GM23338 (cell line): ENCODE results near the gene SPECC1L. TPM values are rescaled to one million over a fixed set of nuclear protein-coding genes. Genes with fewer than 3 reads are reported as not detected.
"Not testable (repeated sequence)": the region's sequence is repeated elsewhere in the genome, so short reads cannot be mapped to it uniquely, and the experiment has no call there.

ENCODE experiments used
- ATAC-seq: fragments of 200-7000 bp; cut with Tn5 transposase; 3 replicates; pipeline ENCODE4 v1.9.1; 2020
- DNase-seq: peaks from one replicate; pipeline ENCODE4 v3.0.0-alpha.2; 2015; ENCODE audit warnings: low spot score
- H2AFZ ChIP-seq: fragments of 200-600 bp; sonication (generic); 2 replicates; pipeline ENCODE4 v1.8.0; 2016; ENCODE audit warnings: antibody characterized with exemption, mild to moderate bottlenecking, moderate library complexity
- H3F3A ChIP-seq: fragments of 200-600 bp; sonication (generic); replicated peaks from 2 replicates; pipeline ENCODE4 v1.8.0; 2017; ENCODE audit warnings: antibody characterized with exemption, mixed run types, low read depth
- H3K27ac ChIP-seq: fragments of 200-600 bp; sonication (generic); 2 replicates; pipeline ENCODE4 v1.6.1; 2016; ENCODE audit warnings: low read depth
- H3K27me3 ChIP-seq: fragments of 200-600 bp; sonication (generic); 2 replicates; pipeline ENCODE4 v1.8.0; 2016; ENCODE audit warnings: mild to moderate bottlenecking, mixed run types, moderate library complexity; ENCODE audit not compliant: insufficient read depth
- H3K36me3 ChIP-seq: fragments of 200-600 bp; sonication (generic); 2 replicates; pipeline ENCODE4 v1.8.0; 2016; ENCODE audit warnings: mild to moderate bottlenecking; ENCODE audit not compliant: insufficient read depth
- H3K4me1 ChIP-seq: fragments of 200-600 bp; sonication (generic); 2 replicates; pipeline ENCODE4 v1.8.0; 2016; ENCODE audit warnings: mild to moderate bottlenecking, moderate library complexity; ENCODE audit not compliant: insufficient read depth
- H3K4me2 ChIP-seq: fragments of 200-600 bp; sonication (generic); 2 replicates; pipeline ENCODE4 v1.7.1; 2017; ENCODE audit warnings: mixed run types
- H3K4me3 ChIP-seq: fragments of 200-600 bp; sonication (generic); 2 replicates; pipeline ENCODE4 v1.6.1; 2016; ENCODE audit warnings: mixed run types
- H3K79me2 ChIP-seq: fragments of 200-600 bp; sonication (generic); replicated peaks from 2 replicates; pipeline ENCODE4 v1.8.0; 2017; ENCODE audit warnings: mild to moderate bottlenecking; ENCODE audit not compliant: insufficient read depth
- H3K9me2 ChIP-seq: fragments of 200-600 bp; sonication (generic); 2 replicates; pipeline ENCODE4 v1.8.0; 2017; ENCODE audit not compliant: insufficient read depth
- H4K20me1 ChIP-seq: fragments of 200-600 bp; sonication (generic); replicated peaks from 2 replicates; pipeline ENCODE4 v1.8.0; 2017; ENCODE audit warnings: mild to moderate bottlenecking; ENCODE audit not compliant: insufficient read depth
- H3K27ac Mint-ChIP-seq: 2 replicates; pipeline ENCODE4 v1.8.0; 2020; ENCODE audit warnings: inconsistent platforms, mild to moderate bottlenecking, moderate library complexity, mixed read lengths
- H3K27me3 Mint-ChIP-seq: 3 replicates; pipeline ENCODE4 v1.8.0; 2022; ENCODE audit warnings: low read depth, mild to moderate bottlenecking, moderate library complexity, mixed read lengths, inconsistent platforms; ENCODE audit not compliant: insufficient read depth, poor library complexity
- H3K36me3 Mint-ChIP-seq: 3 replicates; pipeline ENCODE4 v1.8.0; 2021; ENCODE audit warnings: low read depth, mild to moderate bottlenecking, inconsistent platforms, moderate library complexity, mixed read lengths
- H3K4me1 Mint-ChIP-seq: 3 replicates; pipeline ENCODE4 v1.8.0; 2020; ENCODE audit warnings: mild to moderate bottlenecking, inconsistent platforms, mixed read lengths
- H3K4me3 Mint-ChIP-seq: 3 replicates; pipeline ENCODE4 v1.8.0; 2021; ENCODE audit warnings: moderate library complexity, mild to moderate bottlenecking, inconsistent platforms, mixed read lengths
- H3K9me3 Mint-ChIP-seq: 3 replicates; pipeline ENCODE4 v1.8.0; 2020; ENCODE audit warnings: moderate library complexity, mild to moderate bottlenecking, inconsistent platforms, mixed read lengths
- CTCF ChIP-seq, 2 experiments: fragments of 200-600 bp in 1 of 2; sonication (generic) in 1 of 2; conservative IDR thresholded peaks; 2 replicates each; pipeline versions ENCODE4 v1.5.1 to v1.6.1; 2016 to 2017; ENCODE audit warnings: antibody characterized with exemption in 2 of 2, low read depth in 2 of 2, mild to moderate bottlenecking in 2 of 2, moderate library complexity in 1 of 2
- JUNB ChIP-seq: IDR thresholded peaks from one replicate; pipeline ENCODE4 v1.6.1; 2016; ENCODE audit warnings: antibody characterized with exemption; ENCODE audit not compliant: unreplicated experiment
- polyA plus RNA-seq: library from polyadenylated mRNA; unstranded; fragments of >200 nt; fragmentation: Nextera tagmentation; extraction: Ambion mirVana; gene quantifications from 2 replicates; pipeline ENCODE4 v1.2.1, GENCODE V29; 2016
- total RNA-seq: library from RNA; depleted of rRNA; stranded (reverse); fragments of >200 nt; shearing (Covaris generic); gene quantifications from 2 replicates; pipeline ENCODE4 v1.2.3, GENCODE V29; 2014

The SPECC1L gene
- total and polyA plus RNA-seq, 2 experiments from 2014 or later, result 24.3 to 44.7 TPM

DNA sequence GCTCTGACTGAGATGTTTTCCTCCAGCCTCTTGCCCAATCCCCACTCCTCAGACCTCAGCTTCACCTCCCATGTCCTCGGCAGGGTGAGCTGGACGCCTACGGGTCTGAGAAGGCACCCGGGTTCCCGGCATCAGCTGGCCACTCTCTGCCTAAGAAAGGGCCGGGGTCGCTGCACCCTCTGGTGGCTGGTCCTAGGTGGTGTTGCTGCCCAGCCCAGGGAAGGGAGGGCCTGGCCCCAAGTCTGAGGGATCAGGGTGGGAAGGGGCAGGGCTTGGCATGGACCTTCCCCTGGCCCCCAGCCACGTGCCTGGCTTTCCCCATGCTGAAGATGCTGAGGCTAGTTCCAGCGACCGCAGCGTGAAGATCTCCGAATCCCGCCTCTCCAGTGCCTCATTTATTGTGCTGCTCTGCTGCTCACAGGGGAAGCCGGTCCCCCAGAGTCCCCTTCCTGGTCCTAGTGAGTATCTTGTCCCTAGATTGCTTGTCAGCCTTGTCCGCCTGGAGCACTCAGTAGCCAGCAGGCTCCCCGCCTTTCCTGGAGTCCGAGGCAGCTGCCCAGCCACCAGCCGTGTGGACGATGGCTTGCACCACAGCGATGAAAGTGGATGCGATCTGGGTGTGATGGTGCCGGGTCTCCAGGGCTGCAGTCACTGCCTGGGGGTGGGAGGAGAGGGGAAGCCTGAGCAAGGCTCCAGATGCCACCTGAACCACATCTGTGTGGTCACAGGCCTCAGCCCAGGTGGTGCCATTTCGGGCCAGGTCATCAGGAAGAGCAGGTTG, 22.9 kb upstream of the SPECC1L start:
- ATAC-seq, result peak; percentile 100
- Histone ChIP-seq H3K27me3 (no peaks in the 10 kb centered on the region), H3F3A (no peaks in the 10 kb centered on the region), H3K4me1 (no peaks in the 10 kb centered on the region), H4K20me1 (no peaks in the 10 kb centered on the region), H3K36me3 (no peaks in the 10 kb centered on the region), H3K9me2 (no peaks in the 10 kb centered on the region), H3K4me2 (no peak overlapping the region), H3K27ac (no peak overlapping the region), H3K4me3 (no peak overlapping the region), H3K79me2 (no peaks in the 10 kb centered on the region), H2AFZ (no peak overlapping the region)
- DNase-seq, result peak; percentile 91
- Mint-ChIP-seq H3K27me3 (peaks cover 10% of the 10 kb centered on the region), H3K4me3 (no peak overlapping the region), H3K36me3 (no peaks in the 10 kb centered on the region), H3K27ac (no peak overlapping the region), H3K9me3 (no peaks in the 10 kb centered on the region), H3K4me1 (peaks cover 11% of the 10 kb centered on the region)
- TF ChIP-seq JUNB (no peak), CTCF (conservative IDR thresholded peaks at IDR 0.05; ENCODE audit: low read depth in 2 of 2) (peak; percentile 70 to 97)

DNA sequence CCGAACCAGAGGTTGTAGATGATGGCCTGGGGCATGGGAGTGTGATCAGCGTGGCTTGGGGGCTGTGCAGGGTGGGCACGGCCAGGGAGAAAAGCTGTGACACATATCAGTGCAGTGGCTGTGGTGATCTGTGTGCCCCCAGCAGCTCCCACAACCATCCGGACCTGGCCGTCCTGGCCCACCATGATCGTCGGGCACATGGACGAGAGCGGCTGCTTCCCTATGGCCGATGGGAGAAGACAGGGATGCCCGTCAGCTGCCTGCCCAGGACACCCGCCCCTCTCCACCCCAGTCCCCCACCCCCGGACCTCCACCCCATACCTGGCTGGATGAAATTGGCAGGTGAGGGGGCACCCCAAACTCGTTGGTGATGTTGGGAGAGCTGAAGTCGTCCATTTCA, 22.0 kb upstream of the SPECC1L start:
- DNase-seq, H3F3A ChIP-seq, H3K9me3 Mint-ChIP-seq, H3K4me1 ChIP-seq, H4K20me1 ChIP-seq, H3K36me3 Mint-ChIP-seq, H3K36me3 ChIP-seq, H3K27me3 ChIP-seq, H3K4me1 Mint-ChIP-seq, H3K4me3 Mint-ChIP-seq, H3K79me2 ChIP-seq, H3K9me2 ChIP-seq, ATAC-seq, H3K27me3 Mint-ChIP-seq, H3K4me3 ChIP-seq, H3K27ac ChIP-seq, H2AFZ ChIP-seq, H3K4me2 ChIP-seq, H3K27ac Mint-ChIP-seq: not testable (repeated sequence)

GRCh38 chr22:24249413-24249812, 21.2 kb upstream of the SPECC1L start:
- H3K27me3 ChIP-seq, H3K36me3 ChIP-seq, H3K4me1 Mint-ChIP-seq, H3K4me2 ChIP-seq, H3K4me1 ChIP-seq, H3K36me3 Mint-ChIP-seq, H2AFZ ChIP-seq, ATAC-seq, H3K27me3 Mint-ChIP-seq, H3K9me3 Mint-ChIP-seq, H3K27ac Mint-ChIP-seq, H3K79me2 ChIP-seq, H4K20me1 ChIP-seq, H3F3A ChIP-seq, H3K27ac ChIP-seq, DNase-seq, H3K4me3 ChIP-seq, H3K9me2 ChIP-seq, H3K4me3 Mint-ChIP-seq: not testable (repeated sequence)

DNA sequence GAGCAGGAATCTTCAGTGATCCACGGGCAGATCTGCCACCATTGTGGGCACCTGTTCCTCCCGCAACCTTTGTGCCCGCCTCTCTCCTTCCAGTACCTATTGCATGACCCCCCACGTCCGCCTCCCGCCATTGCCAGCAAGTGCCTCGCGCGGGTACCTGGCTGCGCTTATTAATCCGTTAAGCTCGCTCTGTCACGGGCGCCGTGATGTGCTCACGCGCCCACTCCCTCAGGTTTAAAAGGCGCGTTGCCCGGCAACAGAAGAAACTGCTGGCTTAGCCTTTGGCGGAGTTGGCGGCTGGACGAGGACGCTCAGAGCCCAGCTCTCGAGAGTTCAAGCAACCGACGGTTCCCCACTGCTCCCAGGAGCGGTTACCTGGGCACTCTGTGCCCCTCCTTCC, 19.3 kb upstream of the SPECC1L start:
- DNase-seq, ATAC-seq, H3K27ac Mint-ChIP-seq, H3K27ac ChIP-seq, H3K36me3 Mint-ChIP-seq, H3K4me3 Mint-ChIP-seq, H3K27me3 ChIP-seq, H3K4me1 Mint-ChIP-seq, H3K4me1 ChIP-seq, H3K79me2 ChIP-seq, H3K27me3 Mint-ChIP-seq, H3K9me2 ChIP-seq, H2AFZ ChIP-seq, H3K4me2 ChIP-seq, H4K20me1 ChIP-seq, H3K4me3 ChIP-seq, H3K36me3 ChIP-seq, H3K9me3 Mint-ChIP-seq, H3F3A ChIP-seq: not testable (repeated sequence)

DNA sequence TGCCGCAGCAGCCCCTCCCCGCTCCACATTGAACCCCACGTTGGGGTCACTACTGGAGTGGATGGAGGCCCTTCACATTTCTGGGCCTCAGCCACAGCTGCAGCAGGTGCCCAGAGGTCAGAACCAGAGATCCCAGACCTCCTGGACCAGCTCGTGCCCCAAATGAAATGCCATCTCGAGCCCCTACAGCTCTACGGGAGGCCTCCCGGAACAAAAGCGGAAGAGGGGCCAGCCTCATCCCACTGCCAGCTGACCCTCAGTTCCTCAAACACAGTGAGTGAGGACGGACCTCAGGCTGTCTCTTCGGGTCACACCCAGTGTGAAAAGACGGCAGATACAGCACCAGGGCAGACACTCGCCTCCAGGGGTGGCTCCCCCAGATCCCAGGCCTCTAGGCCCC, 17.5 kb upstream of the SPECC1L start:
- not testable (repeated sequence) for H3K27me3 ChIP-seq, H3K9me3 Mint-ChIP-seq, H3K4me3 ChIP-seq, H3K27me3 Mint-ChIP-seq, H3K4me2 ChIP-seq, H3K4me3 Mint-ChIP-seq, H3K36me3 ChIP-seq, H3F3A ChIP-seq, H3K27ac Mint-ChIP-seq, H3K36me3 Mint-ChIP-seq, H3K9me2 ChIP-seq, H3K79me2 ChIP-seq, DNase-seq, ATAC-seq, H3K27ac ChIP-seq, H3K4me1 ChIP-seq, H2AFZ ChIP-seq, H3K4me1 Mint-ChIP-seq, H4K20me1 ChIP-seq

- not testable (repeated sequence) for H3K27me3 ChIP-seq, H3K36me3 Mint-ChIP-seq, H4K20me1 ChIP-seq, H3K9me3 Mint-ChIP-seq, H3K4me3 ChIP-seq, H3K4me1 Mint-ChIP-seq, H3K27ac ChIP-seq, H3K4me1 ChIP-seq, H3K4me3 Mint-ChIP-seq, DNase-seq, H3F3A ChIP-seq, ATAC-seq, H2AFZ ChIP-seq, H3K79me2 ChIP-seq, H3K36me3 ChIP-seq, H3K27ac Mint-ChIP-seq, H3K4me2 ChIP-seq, H3K9me2 ChIP-seq, H3K27me3 Mint-ChIP-seq
Observed at GRCh38 chr22:24256136-24256535, 14.5 kb upstream of the SPECC1L start.
